WERI-Rb-1 (cell line): ENCODE data around the gene TACC3.

ENCODE experiments used
- DNase-seq: peaks from one replicate; pipeline ENCODE4 v3.0.0-alpha.2; 2020
- H3K27ac ChIP-seq: fragments of 250-450 bp; sonication (Bioruptor Pico); 2 replicates; pipeline ENCODE4 v1.5.1; 2020; ENCODE audit warnings: mild to moderate bottlenecking, moderate library complexity
- H3K27me3 ChIP-seq: fragments of 250-450 bp; sonication (Bioruptor Pico); 2 replicates; pipeline ENCODE4 v1.5.1; 2021; ENCODE audit warnings: mild to moderate bottlenecking, low read depth, moderate library complexity; ENCODE audit not compliant: insufficient read depth, severe bottlenecking
- H3K36me3 ChIP-seq: fragments of 250-450 bp; sonication (Bioruptor Pico); 2 replicates; pipeline ENCODE4 v1.5.1; 2020; ENCODE audit warnings: mild to moderate bottlenecking, moderate library complexity
- H3K4me3 ChIP-seq: 2 replicates; pipeline ENCODE4 v1.5.1; 2011; ENCODE audit warnings: low read depth, mild to moderate bottlenecking, control low read depth, low read length
- H3K9me3 ChIP-seq: fragments of 250-450 bp; sonication (Bioruptor Pico); 2 replicates; pipeline ENCODE4 v1.5.1; 2021; ENCODE audit warnings: mild to moderate bottlenecking, moderate library complexity; ENCODE audit not compliant: severe bottlenecking
- TF ChIP-seq, protein P1 (sequence below): IDR thresholded peaks from 2 replicates; pipeline ENCODE4 v1.5.1; 2011; ENCODE audit warnings: low read depth, mild to moderate bottlenecking, control low read depth, inconsistent platforms, low read length

TACC3 gene

DNA sequence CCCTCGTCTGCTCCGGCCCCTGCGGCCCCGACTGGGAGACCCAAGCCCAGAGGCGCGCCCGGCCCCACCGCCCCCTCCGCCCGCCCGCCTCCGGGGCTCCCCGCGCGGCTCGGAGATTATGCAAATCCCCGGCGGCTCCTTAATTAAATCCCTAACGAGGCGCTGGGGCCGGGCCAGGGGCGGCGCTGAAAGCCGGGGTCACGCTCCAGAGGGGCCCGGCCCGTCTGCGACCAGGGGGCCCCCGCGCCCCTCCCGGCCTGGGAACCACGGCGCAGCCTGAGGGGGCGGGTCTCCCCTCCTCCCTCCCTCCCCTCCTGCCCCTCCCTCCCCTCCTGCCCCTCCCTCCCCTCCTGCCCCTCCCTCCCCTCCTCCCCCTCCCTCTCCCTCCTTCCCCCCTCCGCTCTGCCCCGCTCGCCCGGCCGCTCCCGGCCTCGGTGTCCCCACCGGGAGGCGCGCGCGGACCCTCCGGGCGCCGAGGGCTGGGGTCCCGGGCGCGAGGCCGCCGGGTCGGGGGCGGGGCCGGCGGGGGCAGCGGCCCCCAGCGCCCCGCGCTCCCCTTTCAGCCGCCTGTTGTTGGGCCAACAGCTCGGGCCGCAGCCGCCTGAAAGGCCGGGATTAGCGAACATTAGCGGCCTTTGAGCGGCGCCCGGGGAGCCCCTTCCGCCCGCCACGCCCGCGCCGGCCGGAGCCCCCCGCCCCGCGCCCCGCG lies 45.9 kb downstream of the TACC3 start:
- peak overlapping the region; percentile 75 for H3K27ac ChIP-seq
- peak overlapping the region; percentile 41 for H3K4me3 ChIP-seq
- TF ChIP-seq, protein P1, sequence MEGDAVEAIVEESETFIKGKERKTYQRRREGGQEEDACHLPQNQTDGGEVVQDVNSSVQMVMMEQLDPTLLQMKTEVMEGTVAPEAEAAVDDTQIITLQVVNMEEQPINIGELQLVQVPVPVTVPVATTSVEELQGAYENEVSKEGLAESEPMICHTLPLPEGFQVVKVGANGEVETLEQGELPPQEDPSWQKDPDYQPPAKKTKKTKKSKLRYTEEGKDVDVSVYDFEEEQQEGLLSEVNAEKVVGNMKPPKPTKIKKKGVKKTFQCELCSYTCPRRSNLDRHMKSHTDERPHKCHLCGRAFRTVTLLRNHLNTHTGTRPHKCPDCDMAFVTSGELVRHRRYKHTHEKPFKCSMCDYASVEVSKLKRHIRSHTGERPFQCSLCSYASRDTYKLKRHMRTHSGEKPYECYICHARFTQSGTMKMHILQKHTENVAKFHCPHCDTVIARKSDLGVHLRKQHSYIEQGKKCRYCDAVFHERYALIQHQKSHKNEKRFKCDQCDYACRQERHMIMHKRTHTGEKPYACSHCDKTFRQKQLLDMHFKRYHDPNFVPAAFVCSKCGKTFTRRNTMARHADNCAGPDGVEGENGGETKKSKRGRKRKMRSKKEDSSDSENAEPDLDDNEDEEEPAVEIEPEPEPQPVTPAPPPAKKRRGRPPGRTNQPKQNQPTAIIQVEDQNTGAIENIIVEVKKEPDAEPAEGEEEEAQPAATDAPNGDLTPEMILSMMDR = no peak
- no peaks in the 10 kb centered on the region for H3K27me3 ChIP-seq
- peak; percentile 77 for DNase-seq
- no peaks in the 10 kb centered on the region for H3K36me3 ChIP-seq
- H3K9me3 ChIP-seq = no peaks in the 10 kb centered on the region

DNA sequence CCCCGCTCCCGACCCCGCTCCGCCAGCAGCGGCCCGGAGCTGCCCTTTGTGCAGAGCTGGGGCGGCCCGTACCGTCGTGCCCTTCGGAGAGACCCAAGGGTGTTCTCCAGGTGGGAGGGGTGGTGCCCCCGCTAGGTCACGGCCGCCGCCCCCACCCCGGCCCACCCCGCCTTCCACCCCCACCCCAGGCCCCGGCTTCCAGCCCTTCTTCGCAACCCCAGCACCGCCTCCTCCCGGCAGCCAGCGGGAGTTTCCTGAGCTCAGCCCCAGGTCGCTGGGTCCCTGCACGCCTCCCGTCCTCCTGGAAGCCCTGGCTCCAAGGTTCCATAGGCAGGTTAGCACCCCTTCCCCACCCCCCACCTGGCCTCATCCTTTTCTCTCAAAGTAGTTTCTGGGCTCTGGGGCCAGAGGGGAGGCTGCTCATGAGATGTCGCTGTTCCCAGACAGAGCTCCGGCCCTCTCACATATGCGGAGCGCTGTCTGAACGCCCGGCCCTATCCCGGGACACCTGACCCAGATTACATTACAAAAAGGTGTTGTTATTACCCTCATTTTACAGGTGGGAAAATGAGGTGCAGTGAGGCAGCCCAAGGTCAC lies 46.5 kb downstream of the TACC3 start:
- TF ChIP-seq, protein P1 = peak; percentile 75
- H3K9me3 ChIP-seq = no peaks in the 10 kb centered on the region
- peak overlapping the region; percentile 20 for H3K27ac ChIP-seq
- H3K4me3 ChIP-seq = peak overlapping the region; percentile 41
- no peaks in the 10 kb centered on the region for H3K36me3 ChIP-seq
- no peaks in the 10 kb centered on the region for H3K27me3 ChIP-seq
- peak; percentile 90 for DNase-seq

GRCh38 chr4:1768367-1769034 lies 47.2 kb downstream of the TACC3 start:
- TF ChIP-seq, protein P1 = no peak
- Histone ChIP-seq H3K9me3 (no peaks in the 10 kb centered on the region), H3K36me3 (no peaks in the 10 kb centered on the region), H3K27me3 (no peaks in the 10 kb centered on the region), H3K27ac (peak overlapping the region; percentile 20), H3K4me3 (peak overlapping the region; percentile 41)
- no peak for DNase-seq

DNA sequence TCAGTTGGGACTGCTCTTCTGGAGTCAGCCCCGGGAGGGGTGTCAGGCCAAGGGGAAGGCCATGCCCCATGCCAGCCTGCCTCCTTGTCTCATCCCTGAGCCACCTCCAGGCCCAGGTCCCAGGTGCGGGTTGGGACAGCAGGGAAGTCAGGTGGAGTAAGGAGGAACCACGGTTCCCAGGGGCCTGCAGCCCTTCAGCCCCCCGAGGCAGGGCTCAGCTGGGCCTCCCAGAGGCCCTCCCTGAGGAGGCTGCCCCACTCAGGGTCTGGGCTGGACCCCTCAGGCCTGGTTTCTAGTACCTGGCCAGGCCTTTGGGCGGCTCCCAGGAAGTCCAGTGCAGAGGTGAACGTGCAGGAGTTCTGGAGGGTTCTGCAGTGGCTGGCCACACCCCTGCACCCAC lies 48.4 kb downstream of the TACC3 start:
- TF ChIP-seq, protein P1 = no peak
- Histone ChIP-seq H3K27ac (no peak overlapping the region), H3K36me3 (no peaks in the 10 kb centered on the region), H3K9me3 (no peaks in the 10 kb centered on the region), H3K27me3 (no peaks in the 10 kb centered on the region), H3K4me3 (no peak overlapping the region)
- no peak for DNase-seq

GRCh38 chr4:1770245-1770644 lies 48.9 kb downstream of the TACC3 start:
- peak; percentile 64 for DNase-seq
- no peaks in the 10 kb centered on the region for H3K27me3 ChIP-seq
- peak overlapping the region; percentile 15; the same call in 1 of the 2 replicates for H3K4me3 ChIP-seq
- H3K36me3 ChIP-seq = no peaks in the 10 kb centered on the region
- H3K27ac ChIP-seq = no peak overlapping the region
- TF ChIP-seq, protein P1 = 0 out of 2 replicates have a peak, but pooled peaks have one; percentile 0
- H3K9me3 ChIP-seq = no peaks in the 10 kb centered on the region
